UCSD-AML1 (cell line): ENCODE data around the gene AP1G1.

Experiments used
- DNase-seq: peaks from one replicate; lab custom pipeline; 2025; ENCODE audit not compliant: unreplicated experiment; lab: John Stamatoyannopoulos, UW

AP1G1 gene

DNA sequence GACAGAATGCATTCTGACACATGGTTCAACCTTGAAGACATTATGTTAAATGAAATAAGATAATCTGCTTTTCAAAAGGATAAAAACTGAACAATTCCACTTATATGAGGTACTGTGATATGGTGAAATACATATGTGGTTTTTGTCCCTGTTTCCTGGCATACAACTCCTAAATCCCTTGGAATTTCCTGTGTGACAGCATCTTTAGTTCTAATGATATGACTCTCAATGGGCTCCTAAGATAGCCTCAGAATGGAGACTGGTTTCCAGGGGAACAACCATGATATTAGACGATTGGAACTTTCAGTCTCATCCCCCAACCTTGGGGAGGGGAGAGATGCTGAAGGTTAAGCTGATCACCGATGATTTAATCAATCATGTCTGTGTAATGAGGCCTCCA is 46.4 kb downstream of the AP1G1 start:
- DNase-seq, result no peak

GRCh38 chr16:71761097-71761496 is 47.5 kb downstream of the AP1G1 start:
- no peak for DNase-seq

DNA sequence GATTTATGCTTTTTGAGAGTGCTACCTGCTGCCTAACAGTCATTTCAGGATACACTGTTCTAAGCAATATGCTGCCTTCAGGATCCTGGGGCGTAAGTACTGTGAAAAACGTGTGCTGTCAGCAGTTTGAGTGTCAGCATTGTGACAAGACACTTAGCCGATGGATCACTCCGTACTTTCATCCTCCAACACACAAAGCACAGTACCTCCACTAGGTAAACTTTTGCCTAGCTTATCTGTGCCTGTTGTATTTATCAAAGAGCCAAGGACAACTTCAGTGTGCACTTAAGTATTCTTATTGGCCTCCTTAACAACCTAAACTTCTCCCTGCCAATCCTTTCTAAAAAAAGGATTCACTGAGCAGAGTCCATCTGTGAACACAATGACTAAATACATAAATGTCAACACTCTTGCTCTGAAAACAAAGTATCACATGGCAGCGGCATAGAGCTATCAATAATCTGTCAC is 50.3 kb downstream of the AP1G1 start:
- no peak for DNase-seq

DNA sequence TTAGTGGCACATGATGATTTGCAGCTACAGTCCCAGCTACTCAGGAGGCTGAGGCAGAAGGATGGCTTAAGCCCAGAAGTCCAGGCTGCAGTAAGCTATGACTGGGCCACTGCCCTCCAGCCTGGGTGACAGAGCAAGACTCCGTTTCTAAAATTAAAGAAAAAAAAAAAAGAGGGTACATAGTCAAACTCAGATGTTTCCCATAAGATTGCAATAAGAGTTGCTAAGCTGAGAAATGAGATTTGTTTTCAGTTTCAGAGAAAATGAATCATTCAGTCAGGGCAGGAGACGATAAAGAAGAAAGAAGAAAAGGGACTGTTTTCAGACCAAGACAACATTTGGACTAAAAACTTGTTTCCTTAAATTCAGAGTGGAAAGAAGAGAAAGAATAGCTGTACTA is 54.0 kb downstream of the AP1G1 start:
- DNase-seq, result no peak

- DNase-seq, result no peak
Observed at GRCh38 chr16:71754108-71754507, 54.5 kb downstream of the AP1G1 start.

GRCh38 chr16:71748226-71748625 is 60.4 kb downstream of the AP1G1 start:
- DNase-seq, result no peak

DNA sequence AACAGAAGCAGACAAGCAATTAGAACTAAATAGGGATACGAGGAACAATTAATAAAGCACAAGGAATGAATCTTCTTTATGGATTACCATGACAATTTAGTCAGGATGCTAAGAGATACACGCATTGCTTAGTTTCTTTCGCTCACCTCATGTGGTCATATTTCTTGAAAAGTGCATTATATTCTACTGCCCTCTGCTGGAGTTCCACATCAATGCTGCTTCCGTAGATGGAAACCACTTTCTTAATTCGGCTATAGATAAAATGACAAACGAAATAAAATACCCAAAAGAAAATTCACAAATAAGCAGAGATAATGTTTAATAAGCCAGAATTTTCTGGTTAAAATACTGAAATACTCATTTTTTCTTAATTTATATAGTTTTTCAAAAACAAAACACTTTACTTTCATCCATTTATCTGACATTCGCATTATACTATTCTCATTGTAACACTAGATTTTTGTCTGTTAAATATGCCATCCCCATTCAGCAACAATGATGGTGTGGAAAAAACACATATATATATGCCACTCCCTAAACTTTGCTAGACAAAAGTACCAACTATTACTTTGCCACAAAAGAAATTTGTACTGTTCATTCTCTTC is 62.1 kb downstream of the AP1G1 start:
- no peak for DNase-seq

DNA sequence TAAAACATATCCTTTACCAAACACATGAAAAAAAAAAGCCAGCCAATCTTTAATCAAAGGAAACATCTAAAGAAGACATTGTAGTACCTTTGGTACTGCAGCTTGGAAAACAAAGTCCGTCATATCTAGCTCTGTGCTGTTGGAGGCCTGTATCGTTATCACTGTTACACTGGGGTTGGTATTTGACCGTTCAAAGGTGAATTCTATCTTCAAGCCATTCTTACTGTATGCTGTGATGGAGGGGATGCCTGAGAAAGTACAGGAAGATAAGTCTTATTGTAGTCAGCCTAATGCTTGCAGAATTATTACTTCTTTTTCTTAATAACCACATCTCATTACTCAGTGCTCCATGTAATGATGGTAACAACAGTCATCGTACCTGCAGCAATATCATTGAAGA is 69.8 kb downstream of the AP1G1 start:
- DNase-seq, result no peak

DNA sequence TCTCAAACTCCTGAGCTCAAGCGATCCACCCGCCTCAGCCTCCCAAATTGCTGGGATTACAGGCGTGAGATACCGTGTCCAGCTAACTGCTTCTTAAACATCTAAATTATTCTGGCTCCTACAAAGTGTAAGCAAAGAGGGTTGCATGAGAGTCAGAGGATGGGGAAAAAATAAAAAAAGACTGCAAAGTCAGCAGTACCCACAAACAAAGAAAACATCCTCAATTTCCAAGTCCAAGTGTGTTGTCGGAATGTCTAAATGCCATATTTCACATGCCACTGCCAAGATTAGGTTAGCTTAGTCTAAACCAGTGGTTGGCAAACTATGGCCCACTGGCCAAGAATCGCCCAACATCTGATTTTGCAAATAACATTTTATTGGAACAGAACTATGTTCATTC is 71.1 kb downstream of the AP1G1 start:
- no peak for DNase-seq

DNA sequence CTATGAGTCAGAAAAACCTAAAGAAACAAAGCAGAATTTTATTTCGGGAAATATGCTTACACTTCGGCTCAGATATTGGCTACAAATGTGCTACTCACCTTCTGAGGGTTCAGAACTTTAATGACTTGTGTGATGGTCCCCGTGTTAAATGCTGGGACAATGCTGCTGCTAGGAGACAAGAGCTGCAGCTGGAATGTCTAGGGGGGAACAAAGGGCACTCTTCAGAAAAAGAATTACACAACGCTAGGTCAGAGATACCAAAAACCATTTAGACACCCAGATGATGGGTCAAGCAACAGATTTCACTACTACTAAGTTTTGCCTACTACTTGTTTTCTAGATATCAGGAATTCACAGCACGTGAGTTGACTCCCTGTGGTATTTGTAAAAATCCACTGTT is 74.1 kb downstream of the AP1G1 start:
- DNase-seq, result no peak

GRCh38 chr16:71732587-71732986 is 76.0 kb downstream of the AP1G1 start:
- DNase-seq, result no peak

DNA sequence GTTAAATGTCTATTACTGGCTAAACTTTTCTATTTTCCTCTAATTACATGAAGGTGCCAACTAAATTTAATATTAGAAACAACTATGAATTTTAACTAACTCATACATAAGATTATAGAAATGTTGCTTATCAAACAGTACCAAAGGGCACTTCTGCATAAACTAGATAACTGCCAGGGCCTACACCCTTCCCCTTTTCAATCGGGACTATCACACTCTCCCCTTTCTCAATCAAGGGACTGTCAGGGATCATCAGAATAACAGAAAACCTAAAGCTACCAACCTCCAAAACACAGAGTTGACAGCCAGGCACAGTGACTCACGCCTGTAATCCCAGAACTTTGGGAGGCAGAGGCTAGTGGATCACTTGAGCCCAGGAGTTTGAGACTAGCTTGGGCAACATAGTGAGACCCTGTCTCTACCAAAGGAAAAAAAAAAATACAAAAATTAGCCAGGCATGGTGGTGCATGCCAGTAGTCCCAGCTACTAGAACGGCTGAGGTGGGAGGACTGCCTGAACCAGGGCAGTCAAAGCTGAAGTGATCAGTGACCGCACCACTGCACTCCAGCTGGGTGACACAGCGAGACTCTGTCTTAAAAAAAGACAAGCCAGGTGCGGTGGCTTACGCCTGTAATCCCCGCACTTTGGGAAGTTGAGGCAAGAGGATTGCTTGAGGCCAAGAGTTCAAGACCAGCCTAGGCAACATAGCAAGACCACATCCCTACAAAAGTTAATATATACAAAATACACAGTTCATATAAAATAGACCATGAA is 80.9 kb downstream of the AP1G1 start:
- no peak for DNase-seq

DNA sequence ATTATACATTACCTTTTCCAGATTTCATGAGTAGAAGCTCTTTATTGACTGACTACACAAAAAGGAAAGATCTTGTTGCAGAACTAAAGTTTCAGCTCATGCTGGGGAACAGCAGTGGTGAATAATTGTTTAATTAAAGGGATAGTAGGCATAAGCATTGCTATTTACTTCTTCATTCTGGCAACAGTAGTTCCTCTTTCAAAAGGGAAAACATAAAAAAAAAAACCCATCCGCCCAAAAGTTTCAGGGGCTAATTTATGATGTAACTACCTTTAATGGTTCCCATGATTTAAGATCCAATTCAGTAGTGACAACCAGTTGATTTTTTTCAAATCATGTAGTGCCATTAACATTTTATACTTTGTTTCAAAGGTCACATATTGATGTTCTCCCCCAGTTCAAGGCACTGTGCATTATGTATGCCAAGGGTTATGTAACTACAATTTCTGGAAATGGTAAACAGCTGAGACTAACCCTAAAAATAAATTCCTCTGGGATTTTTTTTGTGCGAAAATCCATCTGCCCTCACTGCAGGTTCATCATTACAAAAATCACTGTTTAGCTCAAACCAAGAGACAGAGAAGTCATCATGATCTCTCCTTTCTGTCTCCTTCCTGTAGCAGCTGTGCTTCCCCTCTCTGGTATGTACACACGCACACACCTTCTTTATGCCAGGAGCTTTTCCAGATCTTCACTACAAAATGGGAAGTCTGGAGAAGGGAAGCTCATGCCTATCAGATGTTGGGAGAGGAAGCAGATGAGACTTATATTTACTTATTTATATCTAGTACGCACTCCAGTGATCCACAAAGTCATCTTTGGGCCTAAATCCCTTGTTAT is 81.9 kb downstream of the AP1G1 start:
- DNase-seq, result no peak

DNA sequence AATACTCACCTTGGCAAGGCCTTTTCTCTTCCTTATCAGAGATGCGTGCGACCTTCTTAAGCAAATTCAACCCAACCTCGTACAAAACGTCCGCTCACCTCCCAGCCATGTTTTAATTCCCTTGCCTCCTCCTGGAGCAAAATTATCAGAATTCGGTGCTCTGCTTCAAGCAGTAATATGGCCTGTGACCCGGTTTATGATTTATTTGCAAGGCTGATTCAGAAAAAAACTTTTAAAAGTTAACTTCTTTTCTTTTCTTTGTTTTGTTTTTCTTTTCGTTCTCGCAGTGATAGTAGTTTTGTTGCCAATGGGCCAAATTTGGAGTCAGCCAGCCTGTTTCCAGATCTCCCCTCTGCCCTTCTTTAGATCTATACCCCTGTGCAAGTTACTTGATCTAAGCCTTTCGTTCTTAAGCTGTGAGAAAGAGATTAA is 84.3 kb downstream of the AP1G1 start, which contains the start of gene PHLPP2:
Gene PHLPP2 (minus strand): TSS at position 382 of the 432 bp plus-strand sequence. CDS start 9,906 bp downstream, outside the sequence.
- no peak for DNase-seq

DNA sequence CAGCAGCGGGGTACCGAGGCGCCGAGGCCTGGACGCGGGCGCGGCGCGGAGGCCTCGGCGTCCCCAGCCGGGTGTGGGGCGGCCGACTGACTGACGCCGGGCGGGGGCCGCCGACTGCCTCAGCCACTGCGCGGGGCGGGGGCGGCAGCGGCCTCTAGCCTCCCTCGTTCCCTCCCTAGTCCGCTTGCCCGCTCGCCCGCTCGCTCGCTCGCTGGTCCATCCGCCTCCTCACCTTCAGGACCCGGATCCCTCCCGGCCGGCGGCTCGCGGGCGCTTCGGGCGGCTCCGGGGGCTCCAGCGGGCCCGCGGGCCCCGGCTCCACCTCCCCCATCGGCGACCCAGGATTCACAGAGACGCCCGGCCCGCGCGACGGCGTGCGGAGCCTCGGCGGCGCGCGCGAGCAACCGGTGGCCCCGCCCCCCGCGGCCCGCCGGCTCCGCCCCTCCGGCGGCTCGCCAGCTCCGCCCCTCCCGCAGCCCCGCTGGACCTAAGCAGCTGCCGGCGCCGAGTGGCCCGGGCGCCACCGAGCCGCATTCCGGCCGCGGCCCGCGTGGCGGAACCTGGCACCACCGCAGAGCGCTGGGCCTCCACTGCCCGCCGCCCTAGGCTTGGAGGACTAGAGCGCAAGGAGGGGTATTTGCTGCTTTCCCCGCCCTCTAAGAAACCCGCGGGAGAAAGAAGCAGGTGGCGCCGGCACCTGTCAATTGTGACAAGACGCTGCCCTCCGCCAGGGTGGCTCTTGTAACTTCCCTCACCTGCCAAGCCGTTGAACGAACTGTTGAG is 84.9 kb downstream of the AP1G1 start:
- peak; percentile 76 for DNase-seq

DNA sequence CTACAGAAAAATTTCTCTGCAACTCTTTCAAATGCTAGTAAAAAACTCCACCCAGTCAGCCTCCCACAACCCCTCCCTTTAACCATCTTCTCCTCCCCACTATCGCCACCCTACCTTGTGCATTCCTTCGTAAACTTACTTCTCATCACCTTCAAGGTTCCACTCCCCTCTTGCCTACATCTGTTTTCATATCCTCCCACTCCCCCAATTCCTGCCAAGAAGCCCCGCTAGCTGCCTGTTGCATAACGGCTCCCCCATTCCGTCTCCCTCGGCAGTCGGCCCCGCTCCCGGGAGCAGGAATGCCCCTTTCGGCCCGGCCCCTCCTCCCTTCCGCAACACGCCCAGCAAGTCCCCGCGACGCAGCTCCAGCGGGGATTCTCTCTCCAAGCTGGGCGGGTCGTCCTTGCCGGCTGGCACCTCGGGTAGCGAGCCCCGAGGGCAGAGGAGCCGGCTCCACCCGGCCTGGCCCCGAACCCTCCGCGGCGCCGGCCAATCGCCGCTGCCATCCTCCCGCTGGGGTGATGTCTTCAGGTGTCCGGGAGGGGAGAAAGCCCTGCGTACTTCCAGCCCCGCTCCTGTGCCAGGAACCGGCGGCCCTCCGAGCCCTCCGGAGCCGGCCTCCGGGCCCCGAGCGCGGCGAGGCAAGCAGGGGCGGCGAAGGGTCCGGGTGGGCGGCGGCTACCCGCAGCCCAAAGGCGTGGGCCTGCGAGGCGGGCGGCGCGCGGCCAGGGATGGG is 85.7 kb downstream of the AP1G1 start:
- DNase-seq, result peak; percentile 64

- no peak for DNase-seq
Observed at GRCh38 chr16:71721066-71721740, 87.4 kb downstream of the AP1G1 start.

GRCh38 chr16:71712501-71712900 is 96.1 kb downstream of the AP1G1 start:
- no peak for DNase-seq

DNA sequence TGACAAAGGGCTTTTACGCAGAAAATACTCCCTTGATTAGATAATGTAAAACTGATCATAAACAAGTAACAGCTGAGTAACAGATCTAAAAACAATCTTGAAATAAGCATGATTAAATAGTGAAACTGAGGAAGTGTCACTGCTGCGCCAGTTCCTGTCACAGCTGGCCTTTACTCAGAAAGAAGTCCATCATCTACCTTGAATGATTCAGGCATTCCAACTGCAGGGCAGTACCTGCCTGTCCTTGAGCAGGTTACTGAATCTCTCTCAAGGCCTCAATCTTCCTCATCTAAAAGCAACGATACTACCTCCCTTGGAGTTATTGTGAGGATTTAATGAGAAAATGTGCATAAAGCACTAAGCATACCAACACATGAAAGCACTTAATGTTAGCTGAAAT is 96.8 kb downstream of the AP1G1 start:
- DNase-seq, result no peak
